ENCODE results near the gene PDHX.

DNA sequence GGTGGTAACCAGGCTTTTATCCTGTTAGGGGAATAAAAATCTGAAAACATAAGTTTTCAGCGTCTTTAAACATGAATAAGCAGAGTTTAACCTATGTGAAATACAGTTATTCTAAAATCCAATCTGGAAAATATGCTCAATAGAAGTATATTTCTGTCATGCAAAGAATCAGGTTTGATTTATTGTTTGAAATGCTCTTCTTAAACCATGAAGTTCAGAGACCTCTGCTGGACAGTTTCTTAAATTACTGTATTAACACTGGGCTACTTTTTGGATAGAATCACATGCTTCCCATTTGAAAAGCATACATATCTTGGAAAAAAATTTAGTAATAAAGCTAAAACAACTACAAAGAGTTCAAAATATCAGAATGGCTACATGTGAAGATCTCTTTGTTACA is 25.6 kb upstream of the PDHX start:
- TF ChIP-seq CTCF (IDR thresholded peaks at IDR 0.05) (peak; percentile 14 to 68 (median 40)), POLR2A (IDR thresholded peaks at IDR 0.05) (no peak)

Measured in heart left ventricle (tissue), 13 donors.